ENCODE measurements around the gene SPAG17. TPM values are rescaled to one million over a fixed set of nuclear protein-coding genes. Genes with fewer than 3 reads are reported as not detected.

SPAG17 gene
- polyA plus RNA-seq, 1 experiment, result not detected

DNA sequence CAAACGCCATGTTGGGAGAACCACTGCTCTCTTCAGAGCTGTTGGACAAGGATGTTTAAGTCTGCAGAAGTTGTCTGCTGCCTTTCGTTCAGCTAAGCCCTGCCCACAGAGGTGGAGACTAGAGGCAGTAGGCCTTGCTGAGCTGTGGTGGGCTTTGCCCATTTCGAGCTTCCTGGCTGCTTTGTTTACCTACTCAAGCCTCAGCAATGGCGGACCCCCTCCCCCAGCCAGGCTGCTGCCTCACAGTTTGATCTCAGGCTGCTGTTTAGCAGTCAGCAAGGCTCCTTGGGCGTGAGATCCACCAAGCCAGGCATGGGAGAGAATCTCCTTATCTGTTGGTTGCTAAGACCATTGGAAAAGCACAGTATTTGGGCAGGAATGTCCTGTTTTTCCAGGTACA lies 180.7 kb downstream of the SPAG17 start:
- POLR2A ChIA-PET, result no interaction called here
- no peak for DNase-seq (ENCODE audit: low read depth, low spot score)
- CTCF ChIA-PET, result no interaction called here
- Histone ChIP-seq H3K4me3 (ENCODE audit: low read depth, low read length) (no peak overlapping the region), H3K27me3 (ENCODE audit: control insufficient read depth, insufficient read depth, low read length) (no peaks in the 10 kb centered on the region), H3K27ac (ENCODE audit: low read depth, low read length) (no peak overlapping the region), H3K9me3 (ENCODE audit: control insufficient read depth, insufficient read depth, low read length) (no peaks in the 10 kb centered on the region)
- TF ChIP-seq, protein P1, sequence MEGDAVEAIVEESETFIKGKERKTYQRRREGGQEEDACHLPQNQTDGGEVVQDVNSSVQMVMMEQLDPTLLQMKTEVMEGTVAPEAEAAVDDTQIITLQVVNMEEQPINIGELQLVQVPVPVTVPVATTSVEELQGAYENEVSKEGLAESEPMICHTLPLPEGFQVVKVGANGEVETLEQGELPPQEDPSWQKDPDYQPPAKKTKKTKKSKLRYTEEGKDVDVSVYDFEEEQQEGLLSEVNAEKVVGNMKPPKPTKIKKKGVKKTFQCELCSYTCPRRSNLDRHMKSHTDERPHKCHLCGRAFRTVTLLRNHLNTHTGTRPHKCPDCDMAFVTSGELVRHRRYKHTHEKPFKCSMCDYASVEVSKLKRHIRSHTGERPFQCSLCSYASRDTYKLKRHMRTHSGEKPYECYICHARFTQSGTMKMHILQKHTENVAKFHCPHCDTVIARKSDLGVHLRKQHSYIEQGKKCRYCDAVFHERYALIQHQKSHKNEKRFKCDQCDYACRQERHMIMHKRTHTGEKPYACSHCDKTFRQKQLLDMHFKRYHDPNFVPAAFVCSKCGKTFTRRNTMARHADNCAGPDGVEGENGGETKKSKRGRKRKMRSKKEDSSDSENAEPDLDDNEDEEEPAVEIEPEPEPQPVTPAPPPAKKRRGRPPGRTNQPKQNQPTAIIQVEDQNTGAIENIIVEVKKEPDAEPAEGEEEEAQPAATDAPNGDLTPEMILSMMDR (IDR thresholded peaks at IDR 0.05; ENCODE audit: low read depth, low read length), result no peak

DNA sequence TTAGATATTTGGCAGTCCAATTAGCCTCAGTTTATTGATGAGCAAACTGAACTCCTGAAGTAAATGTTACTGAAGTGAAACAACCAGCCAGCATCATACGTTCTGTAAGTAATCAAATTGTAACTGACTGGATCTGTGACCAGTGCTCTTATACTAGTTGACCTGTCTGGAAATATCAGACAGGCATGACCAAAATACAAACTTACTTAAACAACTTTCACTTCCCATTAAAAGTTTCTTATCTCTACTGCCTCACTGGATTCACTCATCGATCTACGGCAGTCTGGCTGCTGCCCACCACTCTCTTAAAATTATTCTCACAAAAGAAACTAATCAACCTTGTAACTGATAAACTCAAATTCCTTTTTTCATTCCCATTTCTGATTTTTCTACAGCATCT lies 199.1 kb downstream of the SPAG17 start:
- TF ChIP-seq, protein P1 (IDR thresholded peaks at IDR 0.05; ENCODE audit: low read depth, low read length), result no peak
- Histone ChIP-seq H3K4me3 (ENCODE audit: low read depth, low read length) (no peak overlapping the region), H3K27ac (ENCODE audit: low read depth, low read length) (no peak overlapping the region), H3K9me3 (ENCODE audit: control insufficient read depth, insufficient read depth, low read length) (no peaks in the 10 kb centered on the region), H3K27me3 (ENCODE audit: control insufficient read depth, insufficient read depth, low read length) (peaks cover 3% of the 10 kb centered on the region)
- no peak for DNase-seq (ENCODE audit: low read depth, low spot score)
- CTCF ChIA-PET, result no interaction called here
- POLR2A ChIA-PET, result no interaction called here

DNA sequence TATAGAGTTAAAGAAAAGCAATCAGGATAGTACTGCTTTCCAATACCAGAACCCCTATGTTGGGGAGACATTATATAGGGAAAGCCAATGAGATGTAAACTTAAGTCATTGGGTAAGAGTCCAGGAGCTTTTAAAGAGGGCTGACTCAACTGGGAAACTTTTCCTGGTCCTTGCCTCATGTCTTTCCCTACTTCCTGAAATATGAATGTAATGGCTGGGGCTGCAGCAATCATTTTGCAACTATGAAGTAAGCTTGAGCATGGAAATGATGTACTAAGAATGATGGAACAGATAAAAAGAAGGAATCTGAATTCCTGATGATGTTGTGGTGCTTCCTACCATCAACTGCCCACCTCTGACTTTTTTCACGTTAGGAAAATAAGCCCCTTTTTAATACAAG lies 199.8 kb downstream of the SPAG17 start:
- Histone ChIP-seq H3K27me3 (ENCODE audit: control insufficient read depth, insufficient read depth, low read length) (peaks cover 3% of the 10 kb centered on the region), H3K9me3 (ENCODE audit: control insufficient read depth, insufficient read depth, low read length) (no peaks in the 10 kb centered on the region), H3K27ac (ENCODE audit: low read depth, low read length) (no peak overlapping the region), H3K4me3 (ENCODE audit: low read depth, low read length) (no peak overlapping the region)
- ChIA-PET CTCF (no interaction called here), POLR2A (no interaction called here)
- TF ChIP-seq, protein P1 (IDR thresholded peaks at IDR 0.05; ENCODE audit: low read depth, low read length), result no peak
- no peak for DNase-seq (ENCODE audit: low read depth, low spot score)

DNA sequence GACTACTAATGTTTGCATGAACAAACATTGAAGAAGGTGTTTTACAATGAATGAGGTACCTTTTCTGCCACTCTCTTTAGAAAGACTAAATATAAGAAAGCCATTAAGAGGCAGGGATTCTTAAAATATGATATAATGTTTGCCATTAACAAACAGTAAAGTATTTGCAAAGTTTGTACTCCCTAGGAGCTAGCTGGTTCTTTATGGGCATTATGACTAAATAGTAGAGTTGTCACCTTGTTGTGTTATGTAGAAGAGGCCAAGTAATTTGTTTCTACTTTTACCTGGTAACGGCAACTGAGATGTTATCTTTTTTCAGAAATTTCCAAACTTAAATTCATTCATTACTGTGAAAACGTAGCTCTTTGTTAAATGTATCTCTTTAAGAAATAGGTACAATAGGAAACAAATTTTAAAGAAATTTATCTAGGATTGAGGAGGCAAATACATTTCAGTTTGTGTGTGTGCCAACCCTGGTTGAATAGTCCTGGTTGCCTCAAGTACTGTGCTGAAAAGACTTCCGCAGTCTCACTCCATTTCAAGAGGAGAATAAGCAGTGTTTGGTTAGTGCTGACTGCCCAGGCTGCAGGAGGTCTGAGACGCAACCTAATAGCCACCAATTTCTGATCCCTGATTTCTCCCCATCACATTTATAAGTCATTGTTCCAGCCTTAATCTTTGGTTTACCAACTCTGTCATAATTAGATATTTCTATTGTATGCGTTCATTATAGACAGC lies 203.4 kb downstream of the SPAG17 start:
- Histone ChIP-seq H3K4me3 (ENCODE audit: low read depth, low read length) (no peak overlapping the region), H3K27me3 (ENCODE audit: control insufficient read depth, insufficient read depth, low read length) (peaks cover 9% of the 10 kb centered on the region), H3K9me3 (ENCODE audit: control insufficient read depth, insufficient read depth, low read length) (no peaks in the 10 kb centered on the region), H3K27ac (ENCODE audit: low read depth, low read length) (no peak overlapping the region)
- TF ChIP-seq, protein P1 (IDR thresholded peaks at IDR 0.05; ENCODE audit: low read depth, low read length), result no peak
- ChIA-PET CTCF (interaction anchor here (1.1 kb wide), 1 partner anchor 1385 kb away, joined by 3 read pairs; no protein-coding TSS in a partner anchor), POLR2A (no interaction called here)
- no peak for DNase-seq (ENCODE audit: low read depth, low spot score)

DNA sequence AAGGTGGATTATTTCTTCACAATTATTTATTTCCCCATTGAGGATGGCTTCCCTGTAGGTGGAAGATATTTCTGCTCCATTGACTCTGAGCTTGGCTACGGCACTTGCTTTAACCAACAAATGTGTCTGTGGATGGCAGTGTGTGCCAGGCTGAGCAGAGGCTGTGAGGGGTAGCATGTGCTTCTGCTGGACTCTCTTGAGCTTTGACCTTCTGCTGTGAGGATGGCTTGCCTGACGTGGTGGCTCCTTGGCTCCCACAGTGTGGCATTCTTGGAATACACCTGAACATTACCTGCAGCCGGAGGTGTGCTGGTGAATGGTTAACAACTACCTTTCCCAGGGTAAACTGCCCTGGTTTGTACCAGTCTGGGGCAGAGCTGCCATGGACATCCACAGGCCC lies 208.6 kb downstream of the SPAG17 start:
- H3K9me3 ChIP-seq (ENCODE audit: control insufficient read depth, insufficient read depth, low read length), result no peaks in the 10 kb centered on the region
- no peak overlapping the region for H3K27ac ChIP-seq (ENCODE audit: low read depth, low read length)
- TF ChIP-seq, protein P1 (IDR thresholded peaks at IDR 0.05; ENCODE audit: low read depth, low read length), result no peak
- ChIA-PET CTCF (interaction anchor here (0.6 kb wide), 1 partner anchor 9 kb away, joined by 3 read pairs; no protein-coding TSS in a partner anchor), POLR2A (no interaction called here)
- H3K27me3 ChIP-seq (ENCODE audit: control insufficient read depth, insufficient read depth, low read length), result peaks cover 6% of the 10 kb centered on the region
- no peak for DNase-seq (ENCODE audit: low read depth, low spot score)
- no peak overlapping the region for H3K4me3 ChIP-seq (ENCODE audit: low read depth, low read length)

All from AG04450 (cell line).